Femur (tissue), 1 donor: Measurements from ENCODE around the gene MOGAT1.
"Not testable (repeated sequence)": the region's sequence is repeated elsewhere in the genome, so short reads cannot be mapped to it uniquely, and the experiment has no call there.

Experiments
- DNase-seq: peaks from one replicate; pipeline ENCODE4 v3.0.0-alpha.2; 2017

The MOGAT1 gene

DNA sequence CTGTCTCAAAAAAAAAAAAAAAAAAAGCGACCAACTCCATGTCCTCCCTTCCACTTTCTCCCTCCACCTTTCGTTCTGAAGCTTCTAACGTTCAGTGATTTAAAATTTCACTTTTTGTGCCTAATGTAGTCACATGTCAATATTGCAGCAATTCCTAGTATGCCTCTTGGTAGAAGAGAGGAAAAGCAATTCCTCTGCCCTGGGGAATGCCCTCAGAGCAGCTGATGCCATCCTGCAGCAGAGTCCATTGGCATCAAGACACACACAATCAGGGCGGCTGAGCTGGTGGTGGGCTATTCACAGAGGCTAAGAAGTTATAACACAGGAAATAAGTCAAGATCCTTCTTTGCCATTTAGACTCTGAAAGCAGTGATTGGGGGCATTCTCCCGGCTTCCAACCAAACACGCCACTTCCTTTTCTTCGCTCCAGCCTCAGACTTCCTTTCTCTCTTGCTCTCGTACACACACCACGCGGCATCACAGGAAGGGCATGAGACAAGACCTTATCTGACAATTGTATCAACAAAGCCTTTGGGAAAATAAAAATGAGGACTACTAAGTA lies 71.9 kb downstream of the MOGAT1 start:
- peak; percentile 48 for DNase-seq

DNA sequence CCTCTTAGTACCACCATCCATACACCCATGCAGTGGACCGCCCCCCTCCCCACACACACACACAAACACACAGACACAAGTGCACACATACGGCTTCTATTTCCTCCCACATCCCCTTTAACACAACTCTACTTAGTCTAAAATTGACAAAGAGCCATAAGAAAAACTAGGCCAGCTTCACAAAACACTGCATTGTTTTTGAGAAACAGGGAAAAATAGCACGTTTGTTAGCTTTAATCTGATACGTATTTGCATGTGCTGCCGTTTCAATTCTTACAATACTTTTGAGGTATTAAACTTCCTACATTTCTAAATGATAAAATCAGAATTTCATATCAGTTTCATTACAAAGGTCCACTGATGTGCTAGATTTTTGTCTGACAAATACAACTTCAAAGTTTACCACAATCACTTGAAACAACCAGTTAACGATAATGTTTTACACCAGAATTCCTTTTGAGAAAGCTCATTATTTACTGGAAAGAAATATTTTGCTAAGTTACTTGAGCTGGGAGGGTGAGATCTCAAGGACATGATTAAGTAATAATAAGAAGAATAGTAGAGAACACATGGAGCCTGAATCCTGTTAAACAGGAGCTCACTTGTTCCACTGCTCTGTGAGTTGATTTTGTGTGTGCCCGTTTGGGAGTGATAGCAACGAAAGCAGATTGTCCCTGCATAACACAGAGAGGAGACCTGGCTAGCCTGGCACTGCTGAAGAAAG lies 74.5 kb downstream of the MOGAT1 start:
- no peak for DNase-seq

DNA sequence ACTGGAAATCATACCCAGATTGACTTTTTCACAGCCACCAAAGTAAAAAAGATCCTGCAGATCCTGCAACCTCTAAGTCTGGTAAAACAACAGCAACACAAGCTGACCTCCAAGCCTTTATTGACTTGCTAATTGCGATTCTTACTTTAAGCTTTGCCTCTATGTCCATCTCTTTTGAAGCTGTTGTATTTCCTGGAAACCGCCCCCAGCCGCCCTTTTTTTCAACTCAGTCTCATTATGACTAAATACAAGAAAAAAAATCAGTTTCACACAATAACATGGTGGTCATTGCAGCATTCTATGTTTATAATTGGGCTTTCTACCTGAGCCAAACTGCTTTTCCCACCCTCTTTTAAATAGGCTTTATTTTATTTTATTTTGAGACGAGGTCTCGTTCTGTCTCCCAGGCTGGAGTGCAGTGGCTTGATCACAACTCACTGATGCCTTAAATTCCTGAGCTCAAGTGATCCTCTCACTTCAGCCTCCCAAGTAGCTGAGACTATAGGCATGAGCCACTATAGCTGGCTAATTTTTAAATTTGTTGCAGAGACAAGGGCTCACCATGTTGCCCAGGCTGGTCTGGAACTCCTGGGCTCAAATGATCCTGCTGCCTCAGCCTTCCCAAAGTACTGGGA lies 76.2 kb downstream of the MOGAT1 start:
- no peak for DNase-seq

DNA sequence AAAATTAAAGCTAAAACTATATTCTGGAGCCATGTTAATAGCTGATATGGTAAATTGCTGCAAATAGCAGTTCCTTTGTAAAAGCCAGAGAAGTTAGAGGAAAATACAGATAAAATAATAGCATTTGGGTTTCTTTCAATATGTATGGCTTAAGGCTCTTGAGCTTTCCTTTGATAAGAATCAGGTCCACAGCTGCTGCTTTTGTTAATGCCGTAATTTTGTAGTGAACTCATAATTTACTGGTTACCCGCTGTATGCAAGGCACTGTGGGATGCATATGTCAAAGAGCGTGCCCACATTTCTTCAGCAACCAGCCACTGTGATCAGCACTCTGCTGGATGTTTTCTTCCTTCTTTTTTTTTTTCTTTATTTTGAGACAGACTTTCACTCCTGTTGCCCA lies 79.1 kb downstream of the MOGAT1 start:
- DNase-seq: no peak

DNA sequence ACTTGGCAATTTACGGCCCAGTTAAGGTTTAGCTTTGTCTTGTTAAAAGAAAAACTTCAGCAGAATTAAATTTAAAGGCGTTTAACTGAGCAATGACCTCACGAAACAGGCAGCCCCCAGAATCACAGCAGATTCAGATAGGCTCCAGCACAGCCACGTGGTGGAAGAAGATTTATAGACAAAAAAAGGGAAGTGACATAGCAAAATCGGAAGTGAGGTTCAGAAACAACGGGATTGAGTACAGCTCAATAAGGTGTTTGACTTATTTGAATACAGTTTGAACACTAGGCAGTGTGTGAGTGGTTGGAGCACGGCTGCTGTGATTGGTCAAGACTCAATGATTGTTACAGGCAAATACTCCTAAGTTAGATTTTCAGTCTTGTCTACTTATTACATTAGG lies 79.8 kb downstream of the MOGAT1 start:
- DNase-seq: no peak

DNA sequence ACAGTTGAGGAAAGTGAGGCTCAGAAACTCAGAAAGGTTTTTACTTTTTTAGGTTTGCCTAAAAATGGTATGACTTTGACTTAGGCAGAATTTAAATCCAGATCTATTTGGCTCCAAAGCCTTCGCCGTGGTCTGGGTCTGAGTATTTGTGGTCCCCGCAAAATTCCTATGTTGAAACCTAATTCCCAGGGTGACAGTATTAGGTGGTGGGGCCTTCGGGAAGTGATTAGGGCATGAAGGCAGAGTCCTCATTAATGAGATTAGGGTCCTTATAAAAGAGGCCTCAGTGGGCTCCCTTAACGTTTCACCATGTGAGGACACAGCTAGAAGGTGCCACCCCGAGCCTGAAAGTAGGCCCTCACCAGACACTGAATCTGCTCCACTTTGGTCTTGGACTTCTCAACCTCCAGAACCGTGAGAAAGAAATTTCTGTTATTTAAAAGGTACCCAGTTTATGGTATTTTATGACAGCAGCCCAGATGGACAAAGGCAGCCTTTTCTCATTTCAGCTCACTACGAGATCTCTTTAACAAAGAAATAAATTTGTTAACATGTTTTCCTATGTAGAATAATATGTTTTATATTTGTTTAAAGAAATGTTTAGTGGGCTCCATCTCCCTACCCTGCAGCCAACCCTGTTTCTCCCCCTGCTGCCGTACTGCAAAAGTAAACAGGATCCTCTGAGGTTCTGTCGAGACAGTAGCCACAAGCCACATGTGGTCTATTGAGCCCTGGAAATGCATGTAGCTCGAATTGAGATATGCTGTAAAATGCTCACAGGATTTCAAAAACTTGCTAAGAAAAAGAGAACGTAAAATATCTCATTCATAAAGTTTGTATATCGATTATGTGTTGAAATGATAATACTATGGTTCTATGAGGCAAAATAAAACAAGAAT lies 80.6 kb downstream of the MOGAT1 start:
- DNase-seq: peak; percentile 37

DNA sequence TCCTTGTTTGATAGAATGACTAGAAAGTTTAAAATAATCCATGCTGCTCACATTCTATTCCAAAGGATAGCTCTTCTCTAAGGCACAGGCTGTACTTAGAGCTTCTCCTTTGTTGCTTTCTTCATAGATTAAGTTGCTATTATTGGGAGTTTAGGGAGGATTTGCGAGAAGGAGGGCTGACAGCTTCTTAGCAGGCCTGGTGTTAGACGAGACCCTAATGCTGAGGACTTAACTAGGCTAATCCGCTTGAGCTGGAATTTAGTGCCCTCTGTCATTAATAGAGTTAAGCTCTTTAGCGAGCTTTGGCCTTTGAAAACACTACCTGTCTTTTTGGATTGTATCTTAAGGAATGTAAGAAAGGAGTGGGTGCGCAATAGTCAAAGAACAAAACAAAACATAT lies 81.3 kb downstream of the MOGAT1 start:
- no peak for DNase-seq

DNA sequence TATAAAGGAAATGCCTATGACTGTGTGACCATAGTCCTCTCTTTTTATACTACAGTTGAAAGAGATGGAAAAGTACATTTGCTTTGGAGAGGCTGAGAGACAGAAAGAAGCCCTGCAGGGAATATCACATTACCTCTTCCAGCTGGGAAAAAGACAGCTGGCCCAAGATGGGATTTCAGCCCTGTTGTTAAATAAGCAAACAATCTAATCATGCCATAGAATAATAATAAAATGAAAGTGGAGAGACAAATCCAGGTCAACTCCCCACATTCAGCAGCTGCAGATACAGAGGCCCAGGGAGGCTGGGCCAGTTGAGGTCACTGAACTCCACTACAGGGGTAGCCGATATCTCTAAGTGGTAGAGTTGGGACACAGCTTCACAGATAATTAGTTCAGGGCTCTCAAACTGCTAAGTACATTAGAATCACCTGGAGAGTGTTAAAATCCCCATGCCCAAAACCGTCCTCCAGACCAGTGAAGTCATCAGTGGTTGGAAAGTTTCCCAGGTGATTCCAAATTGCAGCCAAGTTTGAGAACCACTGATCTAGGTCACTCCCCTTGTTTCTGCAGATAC lies 81.9 kb downstream of the MOGAT1 start:
- DNase-seq: peak; percentile 84

DNA sequence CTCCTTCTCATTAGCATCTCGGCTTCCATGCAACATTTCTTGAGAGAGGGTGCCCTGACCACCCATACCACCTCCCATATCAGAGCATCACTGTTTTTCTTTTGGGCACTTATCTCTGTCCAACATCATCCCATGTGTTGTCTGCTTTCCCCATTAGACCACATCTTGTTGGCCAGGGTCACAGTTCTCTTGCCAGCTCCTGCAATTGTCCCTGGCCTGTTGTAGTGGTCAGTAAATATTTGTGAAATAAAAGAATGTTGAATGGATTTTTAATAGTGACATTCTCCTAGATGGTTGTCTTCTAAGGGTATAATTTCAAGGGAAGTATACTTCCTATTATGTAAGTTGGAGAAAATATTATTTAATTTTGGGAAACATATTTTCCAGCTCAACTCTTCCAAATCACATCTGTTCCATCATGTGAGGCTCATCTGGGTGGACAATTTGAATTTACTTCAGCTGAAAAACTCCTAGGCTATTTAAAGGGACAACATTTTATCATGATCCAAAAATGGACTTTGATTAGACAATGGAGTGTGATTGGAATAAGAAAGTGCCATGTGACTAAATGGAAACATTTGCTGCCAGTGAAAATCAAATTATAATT lies 83.0 kb downstream of the MOGAT1 start:
- DNase-seq: no peak

DNA sequence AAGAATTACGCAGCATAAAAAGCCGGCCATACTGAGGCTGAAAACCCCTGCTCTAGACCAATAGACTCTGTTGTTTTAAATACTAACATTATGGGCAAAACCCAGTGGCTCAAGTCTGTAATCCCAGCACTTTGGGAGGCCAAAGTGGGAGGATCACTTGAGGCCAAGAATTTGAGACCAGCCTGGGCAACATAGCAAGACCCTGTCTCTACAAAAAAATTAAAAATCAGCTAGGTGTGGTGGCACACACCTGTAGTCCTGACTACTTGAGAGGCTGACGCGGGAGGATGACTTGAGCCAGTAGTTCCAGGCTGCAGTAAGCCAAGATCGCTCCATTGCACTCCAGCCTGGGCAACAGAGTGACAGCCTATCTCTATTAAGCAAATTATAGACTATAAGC lies 84.1 kb downstream of the MOGAT1 start:
- not testable (repeated sequence) for DNase-seq

DNA sequence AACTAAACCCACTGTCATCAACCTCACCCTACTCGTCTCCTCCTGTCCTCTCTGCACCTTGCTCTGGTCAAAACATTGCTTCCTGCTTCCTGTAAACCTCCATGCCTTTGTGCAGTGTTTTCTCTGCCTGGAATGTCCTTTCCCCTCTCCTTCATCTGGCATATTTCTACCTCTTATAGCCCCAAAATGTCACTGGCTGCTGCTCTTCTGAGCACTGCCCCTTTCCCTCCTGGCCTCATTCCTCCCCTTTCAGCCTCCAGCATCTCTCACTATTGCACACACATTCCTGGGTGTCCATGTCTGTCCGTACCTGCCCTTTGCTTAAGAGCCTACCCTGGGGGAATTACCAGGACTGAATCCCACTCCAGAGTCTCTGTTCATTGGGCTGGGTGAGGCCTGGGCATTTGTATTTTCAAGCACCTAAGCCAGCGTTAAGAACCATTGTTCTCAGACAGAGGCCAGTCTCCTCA lies 84.9 kb downstream of the MOGAT1 start:
- no peak for DNase-seq

DNA sequence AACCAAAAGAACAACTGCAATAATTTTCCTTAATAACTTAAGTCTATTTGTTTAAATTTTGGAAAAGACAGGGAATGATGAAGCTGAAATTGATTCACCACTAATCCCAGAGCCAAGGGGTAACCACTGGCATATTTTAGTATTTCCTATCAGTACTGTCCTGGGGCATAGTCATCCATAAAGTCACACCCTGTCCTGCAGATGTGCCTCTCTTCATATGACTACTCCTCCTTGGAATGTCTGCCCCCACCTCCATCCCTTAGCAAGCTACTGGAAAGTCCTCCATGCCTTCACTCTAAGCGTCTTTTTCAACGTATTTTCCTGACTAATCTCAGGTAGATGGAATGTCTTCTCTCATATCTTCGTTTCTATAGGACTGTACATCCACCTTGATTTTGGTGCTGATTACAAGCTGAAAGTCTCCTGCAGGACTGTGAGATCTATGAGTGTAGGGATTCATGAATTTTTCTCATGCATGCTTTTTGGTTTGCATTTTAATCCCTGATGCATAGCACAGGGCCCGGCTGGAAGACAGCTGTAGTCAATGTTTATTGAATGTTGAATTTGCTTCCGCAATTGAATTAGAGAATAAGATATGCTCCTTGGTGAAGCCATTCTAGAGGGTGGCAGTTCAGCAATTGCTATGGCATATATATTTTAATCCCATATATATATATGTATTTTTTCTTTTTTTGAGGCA lies 85.6 kb downstream of the MOGAT1 start:
- no peak for DNase-seq
